22Rv1 (cell line): ENCODE data around the gene SLC25A24.
"Not testable (repeated sequence)": the region's sequence is repeated elsewhere in the genome, so short reads cannot be mapped to it uniquely, and the experiment has no call there.

Experiments used
- CTCF ChIP-seq: fragments of 450-650 bp; IDR thresholded peaks from 2 replicates; pipeline ENCODE4 v1.5.1; 2017; ENCODE audit warnings: mild to moderate bottlenecking
- ZFX ChIP-seq: fragments of 450-650 bp; IDR thresholded peaks from 2 replicates; pipeline ENCODE4 v1.6.1; 2017; ENCODE audit warnings: antibody characterized with exemption, borderline replicate concordance

- TF ChIP-seq CTCF, ZFX: not testable (repeated sequence)
These were observed 67.0 kb downstream of the SLC25A24 start for GRCh38 chr1:108133148-108133547.
